Measurements from ENCODE around the gene CEMIP. TPM values are rescaled to one million over a fixed set of nuclear protein-coding genes. Genes with fewer than 3 reads are reported as not detected.

The CEMIP gene
- polyA plus RNA-seq, 2 of the 4 experiments (the other 2 are of a cell fraction): 0.54 to 0.84 TPM

DNA sequence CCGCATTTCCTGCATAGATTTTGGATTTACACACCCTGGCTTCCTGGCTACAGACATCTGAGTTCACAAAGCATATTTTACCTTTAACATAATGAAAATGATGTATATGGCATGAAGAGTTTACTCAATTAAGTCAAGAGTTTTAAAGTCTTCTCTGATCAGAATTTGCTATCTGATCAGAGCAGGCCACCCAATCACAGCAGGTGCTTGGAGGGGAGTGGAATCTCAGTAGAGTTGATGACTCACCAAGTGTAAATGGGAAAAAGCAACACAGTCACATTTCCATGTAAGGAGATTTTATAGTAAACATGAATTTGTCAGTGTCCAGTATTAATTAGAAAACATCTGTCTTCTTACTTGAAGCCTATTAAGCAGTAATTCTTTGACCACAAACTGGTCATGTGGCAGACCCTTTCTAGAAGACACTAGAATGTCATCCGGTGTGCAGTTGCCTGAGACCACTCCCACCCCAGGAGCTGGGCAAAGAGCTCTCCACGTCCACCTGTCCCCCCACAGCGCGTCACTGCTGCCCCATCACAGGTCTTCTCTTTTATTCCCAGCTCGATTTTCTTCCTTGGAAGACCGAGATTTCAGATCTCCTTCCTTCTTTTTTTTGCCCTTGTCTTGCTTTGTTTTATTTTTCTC, 199.6 kb downstream of the CEMIP start:
- Histone ChIP-seq H3K9me3 (no peaks in the 10 kb centered on the region), H3K4me1 (peaks cover 6% of the 10 kb centered on the region; the same call in 2 of the 3 replicates), H3K4me2 (no peak overlapping the region), H3K4me3 (no peak overlapping the region), H3K27ac (no peak overlapping the region)
- no peak for TF ChIP-seq POLR2AphosphoS2 (conservative IDR thresholded peaks at IDR 0.05; ENCODE audit: low read length)
- TF ChIP-seq RAD21 (conservative IDR thresholded peaks at IDR 0.05 in 1 of 2, IDR thresholded peaks at IDR 0.05 in 1 of 2): no peak
- TF ChIP-seq MAFK (IDR thresholded peaks at IDR 0.05; ENCODE audit: partially characterized antibody): no peak
- no peak for TF ChIP-seq FOSL2 (IDR thresholded peaks at IDR 0.05)
- TF ChIP-seq FOSL2 (CRISPR knock-in tag; IDR thresholded peaks at IDR 0.05): peak; percentile 79
- TF ChIP-seq NR3C1 (IDR thresholded peaks at IDR 0.05): no peak
- no peak for TF ChIP-seq GATA3 (IDR thresholded peaks at IDR 0.05; ENCODE audit: borderline replicate concordance)
- FAIRE-seq (peak; percentile 32), ATAC-seq (no peak), DNase-seq (ENCODE audit: low read depth in 1 of 2, low spot score in 1 of 2) (no peak)
- 90% methylated on average over 7 of the region's 7 CpGs for WGBS (ENCODE audit: missing lambda C conversion rate)
- ChIA-PET POLR2A (no interaction called here), CTCF (interaction anchor here (0.9 to 5.6 kb wide), 5 partner anchors 8 to 412 kb away, joined by 3 to 55 read pairs (median 10); no protein-coding TSS in a partner anchor)

- Histone ChIP-seq H3K4me3 (no peak overlapping the region), H3K4me1 (peaks cover 6% of the 10 kb centered on the region; the same call in 2 of the 3 replicates), H3K9me3 (no peaks in the 10 kb centered on the region), H3K27ac (no peak overlapping the region), H3K4me2 (no peak overlapping the region)
- ChIA-PET POLR2A (no interaction called here), CTCF (interaction anchor here (0.6 to 5.6 kb wide), 9 partner anchors 9 to 523 kb away, joined by 3 to 55 read pairs (median 6); partner anchors contain the start of gene CEMIP)
- DNase-seq (ENCODE audit: low read depth in 1 of 2, low spot score in 1 of 2) (no peak), FAIRE-seq (no peak), ATAC-seq (no peak)
- TF ChIP-seq ELK1 (IDR thresholded peaks at IDR 0.05; ENCODE audit: low read depth, low read length): no peak
- no peak for TF ChIP-seq POLR2AphosphoS2 (conservative IDR thresholded peaks at IDR 0.05; ENCODE audit: low read length)
- no peak for TF ChIP-seq NR3C1 (IDR thresholded peaks at IDR 0.05)
- no peak for TF ChIP-seq MAZ (IDR thresholded peaks at IDR 0.05; ENCODE audit: borderline replicate concordance, low read depth, low read length)
- no peak for TF ChIP-seq HDAC2 (IDR thresholded peaks at IDR 0.05)
- TF ChIP-seq HOXB5 (CRISPR knock-in tag; IDR thresholded peaks at IDR 0.05): no peak
- no peak for TF ChIP-seq HOXB13 (CRISPR knock-in tag; IDR thresholded peaks at IDR 0.05; ENCODE audit: low read depth)
- TF ChIP-seq ZC3H11A (IDR thresholded peaks at IDR 0.05): no peak
- TF ChIP-seq, protein P1, sequence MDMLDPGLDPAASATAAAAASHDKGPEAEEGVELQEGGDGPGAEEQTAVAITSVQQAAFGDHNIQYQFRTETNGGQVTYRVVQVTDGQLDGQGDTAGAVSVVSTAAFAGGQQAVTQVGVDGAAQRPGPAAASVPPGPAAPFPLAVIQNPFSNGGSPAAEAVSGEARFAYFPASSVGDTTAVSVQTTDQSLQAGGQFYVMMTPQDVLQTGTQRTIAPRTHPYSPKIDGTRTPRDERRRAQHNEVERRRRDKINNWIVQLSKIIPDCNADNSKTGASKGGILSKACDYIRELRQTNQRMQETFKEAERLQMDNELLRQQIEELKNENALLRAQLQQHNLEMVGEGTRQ (IDR thresholded peaks at IDR 0.05): no peak
- no peak for TF ChIP-seq CTCF (IDR thresholded peaks at IDR 0.05)
- no peak for TF ChIP-seq SREBF2 (IDR thresholded peaks at IDR 0.05)
- no peak for TF ChIP-seq SMC3 (IDR thresholded peaks at IDR 0.05)
- no peak for TF ChIP-seq NFE2L2 (conservative IDR thresholded peaks at IDR 0.05; ENCODE audit: low read length)
- TF ChIP-seq MYC (IDR thresholded peaks at IDR 0.05; ENCODE audit: borderline replicate concordance, low read length): no peak
- TF ChIP-seq TP53 (CRISPR knock-in tag; IDR thresholded peaks at IDR 0.05): no peak
- WGBS (ENCODE audit: missing lambda C conversion rate): 86% methylated on average over 8 of the region's 8 CpGs
Observed at GRCh38 chr15:80979538-80980200, 200.5 kb downstream of the CEMIP start.
